ENCODE measurements around the gene TRIM8. TPM values are rescaled to one million over a fixed set of nuclear protein-coding genes. Genes with fewer than 3 reads are reported as not detected.

The TRIM8 gene
- total and polyA plus RNA-seq, 9 of the 15 experiments (the other 6 are each of a cell fraction or from before 2014, with no cell fraction given) = 1.7 to 26.0 (median 9.1) TPM

DNA sequence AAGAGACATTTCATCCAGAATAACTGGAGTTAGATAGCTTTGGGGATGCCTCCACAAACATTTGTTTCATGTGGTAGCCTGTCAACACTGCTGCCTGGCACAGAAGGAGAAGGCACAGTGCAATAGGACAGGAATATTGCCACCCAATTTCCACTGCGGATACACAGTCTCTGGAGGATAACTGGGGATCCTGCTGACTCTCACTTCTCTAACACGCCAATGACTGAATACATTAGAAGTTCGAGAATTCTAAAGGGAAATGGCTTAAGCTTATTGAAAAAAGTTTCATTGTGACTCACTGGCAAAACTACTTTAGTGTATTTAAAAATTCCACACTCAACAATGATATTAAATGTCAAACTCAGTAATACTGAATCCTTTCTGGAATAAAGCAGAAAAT, 57.0 kb downstream of the TRIM8 start:
- Histone ChIP-seq H3K79me2 (ENCODE audit: control insufficient read depth, insufficient read depth, low read length) (no peaks in the 10 kb centered on the region), H3K9ac (ENCODE audit: insufficient read depth in 1 of 2, low read depth in 2 of 2, low read length in 2 of 2) (no peak overlapping the region), H3K9me3 (replicated peaks; ENCODE audit: control insufficient read depth, insufficient read depth, low read depth, low read length) (no peaks in the 10 kb centered on the region), H3K4me2 (ENCODE audit: insufficient read depth, low read length) (no peak overlapping the region), H4K20me1 (replicated peaks; ENCODE audit: control insufficient read depth, insufficient read depth, low read length) (no peaks in the 10 kb centered on the region), H3K4me3 (no peak overlapping the region), H3K9me1 (ENCODE audit: control insufficient read depth, insufficient read depth, low read length) (no peaks in the 10 kb centered on the region), H3K27ac (ENCODE audit: extremely low read depth, low read depth, low read length) (no peak overlapping the region), H3K4me1 (replicated peaks in 1 of 2; ENCODE audit: control insufficient read depth in 2 of 2, insufficient read depth in 2 of 2, low read length in 2 of 2) (peaks cover 3 to 5% of the 10 kb centered on the region in 2 experiments; a peak in 2 of 5 replicates), H3K36me3 (ENCODE audit: control insufficient read depth, insufficient read depth, low read length) (no peaks in the 10 kb centered on the region), H3K27me3 (ENCODE audit: control insufficient read depth in 2 of 2, insufficient read depth in 2 of 2, low read length in 2 of 2) (no peaks in the 10 kb centered on the region), H2AFZ (ENCODE audit: low read depth, low read length) (no peak overlapping the region)
- DNase-seq (ENCODE audit: extremely low read depth in 1 of 4, low spot score in 3 of 4) (no peak), FAIRE-seq (no peak), ATAC-seq (no peak)
- ChIA-PET CTCF (ENCODE audit: low intra/inter-chr PET ratio) (no interaction called here), POLR2A (interaction anchor here (1.8 kb wide), 1 partner anchor 9 kb away, joined by 8 read pairs; no protein-coding TSS in a partner anchor)
- in situ Hi-C loops (cut with MboI) (no loop called here), intact Hi-C loops (cut with micrococcal nuclease) (no loop called here)
- no TSS peak for BruUV-seq (replicated peaks)
- no peak for TF ChIP-seq CHCHD3 (CRISPR knock-in tag; IDR thresholded peaks at IDR 0.05)
- TF ChIP-seq SAP30 (IDR thresholded peaks at IDR 0.05; ENCODE audit: borderline replicate concordance, insufficient read depth, low read depth, low read length, poor library complexity, severe bottlenecking) = no peak
- no peak for TF ChIP-seq CREBBP (IDR thresholded peaks at IDR 0.05; ENCODE audit: low read depth, low read length)
- TF ChIP-seq RFX5 (IDR thresholded peaks at IDR 0.05; ENCODE audit: low read depth, low read length) = no peak
- TF ChIP-seq, protein P1, sequence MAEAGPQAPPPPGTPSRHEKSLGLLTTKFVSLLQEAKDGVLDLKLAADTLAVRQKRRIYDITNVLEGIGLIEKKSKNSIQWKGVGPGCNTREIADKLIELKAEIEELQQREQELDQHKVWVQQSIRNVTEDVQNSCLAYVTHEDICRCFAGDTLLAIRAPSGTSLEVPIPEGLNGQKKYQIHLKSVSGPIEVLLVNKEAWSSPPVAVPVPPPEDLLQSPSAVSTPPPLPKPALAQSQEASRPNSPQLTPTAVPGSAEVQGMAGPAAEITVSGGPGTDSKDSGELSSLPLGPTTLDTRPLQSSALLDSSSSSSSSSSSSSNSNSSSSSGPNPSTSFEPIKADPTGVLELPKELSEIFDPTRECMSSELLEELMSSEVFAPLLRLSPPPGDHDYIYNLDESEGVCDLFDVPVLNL (CRISPR knock-in tag; IDR thresholded peaks at IDR 0.05; ENCODE audit: low read depth) = no peak
- no peak for TF ChIP-seq ZNF79 (CRISPR knock-in tag; IDR thresholded peaks at IDR 0.05; ENCODE audit: low read depth)
- TF ChIP-seq KHSRP (IDR thresholded peaks at IDR 0.05) = no peak
- TF ChIP-seq, protein P2, sequence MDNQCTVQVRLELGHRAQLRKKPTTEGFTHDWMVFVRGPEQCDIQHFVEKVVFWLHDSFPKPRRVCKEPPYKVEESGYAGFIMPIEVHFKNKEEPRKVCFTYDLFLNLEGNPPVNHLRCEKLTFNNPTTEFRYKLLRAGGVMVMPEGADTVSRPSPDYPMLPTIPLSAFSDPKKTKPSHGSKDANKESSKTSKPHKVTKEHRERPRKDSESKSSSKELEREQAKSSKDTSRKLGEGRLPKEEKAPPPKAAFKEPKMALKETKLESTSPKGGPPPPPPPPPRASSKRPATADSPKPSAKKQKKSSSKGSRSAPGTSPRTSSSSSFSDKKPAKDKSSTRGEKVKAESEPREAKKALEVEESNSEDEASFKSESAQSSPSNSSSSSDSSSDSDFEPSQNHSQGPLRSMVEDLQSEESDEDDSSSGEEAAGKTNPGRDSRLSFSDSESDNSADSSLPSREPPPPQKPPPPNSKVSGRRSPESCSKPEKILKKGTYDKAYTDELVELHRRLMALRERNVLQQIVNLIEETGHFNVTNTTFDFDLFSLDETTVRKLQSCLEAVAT (IDR thresholded peaks at IDR 0.05) = no peak
- WGBS (ENCODE audit: insufficient coverage, low coverage, missing lambda C conversion rate) = 90% methylated on average over 3 of the region's 3 CpGs
